Measurements from ENCODE around the gene TMEM121.
"Not testable (repeated sequence)": the region's sequence is repeated elsewhere in the genome, so short reads cannot be mapped to it uniquely, and the experiment has no call there.

Gene TMEM121

DNA sequence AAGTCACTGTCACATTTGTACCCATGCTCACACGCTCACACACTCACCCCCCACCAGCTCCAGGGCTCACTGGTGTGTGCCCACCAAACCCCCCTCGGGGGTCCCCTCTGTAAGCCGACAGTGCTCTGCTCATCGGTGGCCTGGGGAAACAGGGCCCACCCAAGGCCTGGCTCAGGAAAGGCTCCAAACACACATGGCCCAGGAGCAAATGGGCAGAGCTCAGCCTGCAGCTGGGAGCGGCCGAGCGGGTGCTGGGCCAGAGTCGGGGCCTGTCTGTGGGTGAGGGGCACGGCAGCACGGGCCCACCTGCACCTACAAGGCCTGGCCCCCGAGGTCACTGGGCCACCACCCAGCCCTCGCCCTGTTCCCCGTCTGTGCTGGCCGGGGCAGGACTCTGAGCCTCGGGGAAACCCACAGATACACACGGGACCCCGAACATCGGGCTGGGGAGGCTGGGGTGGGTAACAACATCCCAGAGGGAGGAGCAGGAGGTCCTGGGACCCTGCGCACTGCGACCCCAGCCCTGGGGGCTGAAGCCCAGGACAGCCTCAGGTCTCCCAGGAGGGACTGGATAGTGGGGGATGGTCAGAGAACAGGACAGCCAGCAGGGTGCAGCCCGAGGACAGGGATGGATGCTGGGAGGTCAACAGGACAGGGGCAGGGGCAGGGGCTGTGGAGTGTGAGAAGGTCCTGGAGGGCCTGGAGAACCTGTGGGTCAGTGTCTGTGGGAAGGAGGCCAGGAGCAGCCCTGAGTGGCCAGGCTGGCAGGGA lies 45.0 kb downstream of the TMEM121 start:
- not testable (repeated sequence) for DNase-seq

DNA sequence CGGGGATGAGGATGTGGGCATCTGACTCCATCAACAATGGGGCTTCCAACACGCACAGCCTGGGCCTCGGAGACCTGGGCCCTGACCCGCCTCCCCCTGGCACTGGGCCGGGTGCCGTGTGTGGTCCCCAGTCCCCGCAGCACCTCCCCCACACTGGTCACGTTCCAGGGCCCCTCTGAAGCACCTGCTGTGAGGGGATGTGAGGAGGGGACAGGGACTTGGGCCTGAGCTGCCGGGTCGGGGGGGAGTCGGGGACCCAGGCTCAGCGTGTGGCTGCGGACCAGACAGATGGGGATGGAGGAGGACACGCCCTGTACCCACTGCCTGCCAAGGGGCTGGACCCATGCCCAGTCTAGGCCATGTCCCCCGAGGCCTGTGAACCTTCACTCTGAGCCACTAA lies 45.7 kb downstream of the TMEM121 start:
- DNase-seq = not testable (repeated sequence)

DNA sequence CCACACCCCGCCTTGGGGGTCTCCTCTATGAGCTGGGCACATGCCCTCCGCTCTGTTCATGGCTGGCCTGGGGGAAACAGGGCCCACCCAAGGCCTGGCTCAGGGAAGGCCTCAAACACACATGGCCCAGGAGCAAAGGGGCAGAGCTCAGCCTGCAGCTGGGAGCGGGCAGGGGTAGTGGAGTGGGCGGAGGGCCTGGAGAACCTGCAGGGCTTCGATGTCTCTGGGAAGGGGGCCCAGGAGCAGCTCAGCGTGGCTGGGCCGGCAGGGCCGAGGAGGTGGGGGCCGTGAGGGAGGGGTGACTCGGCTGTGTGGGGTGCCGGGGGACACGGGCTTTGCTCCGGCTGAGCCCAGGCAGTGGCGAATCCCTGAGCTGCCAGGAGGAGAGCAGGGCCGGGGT lies 47.5 kb downstream of the TMEM121 start:
- DNase-seq = not testable (repeated sequence)

DNA sequence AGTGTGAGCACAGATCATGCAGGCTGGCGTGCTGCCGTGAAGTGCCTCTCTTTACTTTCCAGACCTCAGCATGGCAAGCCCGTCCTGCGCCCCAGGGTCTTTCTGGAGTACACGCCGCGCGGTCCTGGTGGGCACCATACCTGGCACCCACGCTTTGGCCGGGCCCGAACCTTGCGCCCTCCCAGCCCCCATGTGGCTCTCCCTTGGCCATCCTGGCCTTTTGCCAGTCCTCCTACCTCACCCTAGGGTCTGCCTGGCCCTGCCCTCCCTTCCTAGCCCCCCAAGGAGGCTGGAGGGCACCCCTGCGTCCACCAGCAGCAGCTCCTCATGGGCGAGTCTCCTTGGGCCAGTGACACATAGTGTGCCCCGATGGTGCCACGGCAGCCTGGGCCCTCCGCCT lies 48.0 kb downstream of the TMEM121 start:
- DNase-seq = not testable (repeated sequence)

DNA sequence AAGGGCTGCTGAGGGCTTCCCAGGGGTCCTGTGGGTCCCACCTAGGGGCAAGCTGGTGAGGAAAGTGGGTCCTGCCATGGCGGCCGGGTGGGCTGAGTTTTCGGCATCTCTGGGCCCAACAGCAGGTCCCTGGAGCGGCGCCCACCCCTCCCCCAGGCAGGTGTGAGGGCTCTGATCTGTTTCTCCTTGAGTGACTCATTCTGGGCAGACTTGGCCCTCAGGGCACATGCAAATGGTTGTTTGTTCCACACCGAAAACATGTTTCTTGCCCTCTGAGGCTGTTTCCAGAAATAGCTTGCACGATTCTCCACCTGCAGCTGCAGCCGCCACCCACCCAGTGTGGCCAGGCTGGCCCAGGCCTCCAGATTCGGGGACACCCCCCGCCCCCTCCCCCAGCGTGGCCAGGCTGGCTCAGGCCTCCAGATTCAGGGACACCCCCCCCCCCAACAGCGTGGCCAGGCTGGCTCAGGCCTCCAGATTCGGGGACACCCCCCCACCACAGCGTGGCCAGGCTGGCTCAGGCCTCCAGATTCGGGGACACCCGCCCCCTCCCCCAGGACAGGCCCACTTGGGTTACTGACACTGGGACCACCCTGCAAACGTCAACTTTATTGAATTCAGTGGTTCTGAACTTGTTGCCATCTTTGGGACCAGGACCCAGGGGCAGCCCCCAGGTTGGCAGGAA lies 48.8 kb downstream of the TMEM121 start:
- not testable (repeated sequence) for DNase-seq

DNA sequence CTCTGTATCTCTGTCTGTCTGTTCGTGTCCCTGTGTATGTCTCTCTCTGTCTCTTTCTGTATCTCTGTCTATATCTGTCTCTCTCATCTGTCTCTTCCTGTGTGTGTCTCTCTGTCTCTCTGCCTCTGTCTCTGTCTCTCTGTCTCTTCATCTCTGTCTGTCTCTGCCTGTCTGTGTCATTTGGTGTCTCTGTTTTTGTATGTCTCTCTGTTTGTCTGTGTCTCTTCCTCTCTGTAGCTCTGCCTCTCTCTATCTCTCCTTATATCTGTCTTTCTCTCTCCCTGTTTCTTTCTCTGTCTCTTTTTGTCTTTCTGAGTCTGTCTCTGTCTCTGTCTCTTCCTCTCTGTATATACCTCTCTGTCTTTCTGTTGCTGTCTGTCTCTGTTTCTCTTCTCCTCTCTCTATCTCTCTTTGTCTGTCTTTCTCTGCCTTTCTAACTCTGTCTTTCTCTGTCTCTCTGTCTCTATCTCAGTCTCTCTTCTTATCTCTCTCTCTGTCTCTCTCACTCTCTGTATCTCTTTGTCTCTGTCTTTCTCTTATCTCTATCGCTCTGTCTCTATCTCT lies 50.2 kb downstream of the TMEM121 start:
- DNase-seq = no peak

DNA sequence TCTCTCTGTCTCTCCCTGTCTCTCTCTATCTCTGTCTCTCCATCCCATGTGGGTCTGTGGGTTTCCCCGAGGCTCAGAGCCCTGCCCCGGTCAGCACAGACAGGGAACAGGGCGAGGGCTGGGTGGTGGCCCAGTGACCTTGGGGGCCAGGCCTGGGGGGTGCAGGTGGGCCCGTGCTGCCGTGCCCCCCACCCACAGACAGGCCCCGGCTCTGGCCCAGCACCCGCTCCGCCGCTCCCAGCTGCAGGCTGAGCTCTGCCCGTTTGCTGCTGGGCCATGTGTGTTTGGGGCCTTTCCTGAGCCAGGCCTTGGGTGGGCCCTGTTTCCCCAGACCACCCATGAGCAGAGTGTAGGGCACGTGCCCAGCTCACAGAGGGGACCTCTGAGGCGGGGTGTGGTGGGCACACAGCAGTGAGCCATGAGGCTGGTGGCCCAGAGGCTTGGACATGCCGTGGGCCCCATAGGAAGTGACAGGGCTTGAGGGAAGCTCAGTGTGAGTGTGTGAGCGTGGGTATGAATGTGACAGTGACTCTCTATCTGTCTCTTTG lies 51.0 kb downstream of the TMEM121 start:
- DNase-seq = no peak

DNA sequence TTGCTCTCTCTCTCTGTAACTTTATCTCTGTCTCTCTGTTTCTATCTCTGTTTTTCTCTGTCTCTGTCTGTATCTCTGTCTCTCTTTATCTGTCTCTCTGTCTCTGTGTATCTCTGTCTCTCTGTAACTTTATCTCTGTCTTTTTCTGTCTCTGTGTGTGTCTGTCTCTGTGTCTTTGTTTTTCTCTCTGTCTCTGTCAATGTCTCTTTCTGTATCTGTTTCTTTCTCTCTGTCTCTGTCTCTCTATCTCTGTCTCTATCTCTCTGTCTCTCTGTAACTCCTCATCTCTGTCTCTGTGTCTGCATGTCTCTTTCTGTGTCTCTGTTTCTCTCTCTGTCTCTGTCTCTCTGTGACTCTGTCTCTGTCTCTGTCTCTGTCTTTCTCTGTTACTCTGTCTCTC lies 51.7 kb downstream of the TMEM121 start:
- DNase-seq = no peak

DNA sequence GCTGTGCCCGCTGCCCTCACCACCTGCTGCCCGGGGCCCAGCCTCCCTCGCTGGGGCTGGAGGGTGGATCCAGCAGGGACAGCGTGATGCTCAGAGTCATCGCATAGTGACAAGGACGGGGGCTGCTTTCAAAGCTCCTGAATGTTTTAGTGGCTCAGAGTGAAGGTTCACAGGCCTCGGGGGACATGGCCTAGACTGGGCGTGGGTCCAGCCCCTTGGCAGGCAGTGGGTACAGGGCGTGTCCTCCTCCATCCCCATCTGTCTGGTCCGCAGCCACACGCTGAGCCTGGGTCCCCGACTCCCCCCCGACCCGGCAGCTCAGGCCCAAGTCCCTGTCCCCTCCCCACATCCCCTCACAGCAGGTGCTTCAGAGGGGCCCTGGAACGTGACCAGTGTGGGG lies 52.8 kb downstream of the TMEM121 start:
- DNase-seq = not testable (repeated sequence)

Measured in femur (tissue), 1 donor.